OCI-M2 (cell line): ENCODE results near the gene NPIPB5.
"Not testable (repeated sequence)": the region's sequence is repeated elsewhere in the genome, so short reads cannot be mapped to it uniquely, and the experiment has no call there.

Experiments
- DNase-seq: peaks from one replicate; lab custom pipeline; 2025; ENCODE audit not compliant: unreplicated experiment; lab: John Stamatoyannopoulos, UW

NPIPB5 gene

DNA sequence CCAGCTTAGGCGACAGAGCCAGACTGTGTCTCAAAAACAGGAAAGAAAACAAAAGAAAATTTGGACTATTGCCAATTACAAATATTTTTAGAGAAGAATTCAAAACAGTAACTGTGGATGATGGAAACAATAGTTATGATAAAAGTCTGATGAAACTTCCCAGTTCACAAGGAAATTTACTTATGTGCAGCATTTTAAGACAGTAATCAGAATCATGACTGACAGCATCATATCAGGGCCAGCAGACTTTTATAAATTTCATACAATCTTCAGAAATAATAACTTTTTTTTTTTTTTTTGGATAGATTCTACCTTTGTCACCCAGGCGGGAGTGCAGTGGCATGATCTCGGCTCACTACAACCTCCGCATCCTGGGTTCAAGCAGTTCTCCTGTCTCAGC, at the start of gene NPIPB5:
TSS of gene NPIPB5 (plus strand) at position 301 of the 400 bp plus-strand sequence. CDS start 2,911 bp downstream, outside the sequence.
- DNase-seq: not testable (repeated sequence)

DNA sequence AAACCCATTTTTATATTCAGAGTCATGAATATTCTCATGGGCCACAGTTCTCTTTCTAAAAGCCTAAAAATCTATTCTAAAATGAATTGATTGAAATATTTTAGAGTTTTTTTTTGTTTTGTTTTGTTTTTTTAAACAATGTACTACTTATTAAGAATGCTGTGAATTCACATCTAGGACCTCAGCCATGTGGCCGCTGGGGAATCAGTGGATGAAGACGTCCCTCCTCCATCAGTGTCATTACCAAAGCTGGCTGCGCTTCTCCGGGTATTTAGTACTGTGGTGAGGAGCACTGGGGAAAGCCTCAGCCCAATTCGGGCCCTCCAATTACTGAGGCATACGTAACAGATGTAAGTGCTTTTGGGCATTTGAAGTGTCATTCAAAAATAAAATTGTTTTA, 41.8 kb upstream of the NPIPB5 start:
- DNase-seq: not testable (repeated sequence)

DNA sequence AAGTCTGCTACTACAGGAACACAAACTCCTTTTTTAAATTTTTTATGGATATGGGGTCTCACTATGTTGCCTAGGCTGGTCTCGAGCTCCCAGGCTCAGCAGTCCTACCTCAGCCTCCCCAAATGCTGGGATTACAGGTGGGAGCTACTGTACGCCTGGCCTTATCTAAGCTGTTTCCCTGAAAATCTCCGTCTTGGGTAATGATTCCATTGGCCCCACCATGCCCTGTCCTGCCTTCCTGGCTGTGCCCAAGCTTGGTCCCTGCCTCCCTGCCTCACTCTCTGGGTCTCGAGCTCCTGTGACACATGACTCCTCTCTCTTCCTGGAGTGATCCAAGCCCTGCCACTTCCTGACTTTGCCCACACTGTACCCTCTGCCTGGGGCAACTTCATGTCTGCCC, 27.3 kb downstream of the NPIPB5 start:
- DNase-seq: not testable (repeated sequence)

DNA sequence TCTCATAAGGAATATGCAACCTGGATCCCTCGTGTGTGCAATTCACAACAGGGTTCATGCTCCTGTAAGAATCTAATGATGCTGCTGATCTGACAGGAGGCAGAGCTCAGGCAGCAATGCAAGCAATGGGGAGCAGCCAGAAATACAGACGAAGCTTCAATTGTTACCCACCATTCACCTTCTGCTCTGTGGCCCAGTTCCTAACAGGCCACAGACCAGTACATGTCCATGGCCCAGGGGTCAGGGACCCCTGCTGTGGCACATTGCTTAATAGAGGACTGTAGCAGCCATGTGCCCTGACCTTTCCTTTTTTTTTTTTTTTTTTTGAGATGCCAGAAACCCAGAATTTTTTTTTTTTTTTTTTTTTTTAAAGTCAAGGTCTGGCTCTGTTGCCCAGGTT, 34.1 kb downstream of the NPIPB5 start:
- DNase-seq: not testable (repeated sequence)

DNA sequence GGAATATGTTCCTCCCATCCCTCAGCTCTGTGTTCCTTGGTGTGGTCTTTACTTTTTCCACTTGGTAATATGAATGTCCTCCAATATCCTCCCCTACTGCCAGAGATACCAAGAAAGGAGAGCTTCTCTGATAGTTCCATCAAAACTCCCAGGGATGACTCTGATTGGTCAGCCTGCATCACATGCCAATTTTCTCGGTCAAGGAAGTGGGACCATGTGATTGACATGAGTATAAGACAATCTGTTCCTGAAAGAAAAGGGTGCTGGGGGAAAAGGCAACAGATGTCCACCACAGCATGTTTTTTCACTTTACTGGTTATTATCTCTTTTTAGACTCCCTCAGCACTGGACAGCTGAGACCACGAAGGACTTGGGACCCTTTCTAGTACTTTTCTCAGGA, 35.9 kb downstream of the NPIPB5 start:
- DNase-seq: not testable (repeated sequence)

DNA sequence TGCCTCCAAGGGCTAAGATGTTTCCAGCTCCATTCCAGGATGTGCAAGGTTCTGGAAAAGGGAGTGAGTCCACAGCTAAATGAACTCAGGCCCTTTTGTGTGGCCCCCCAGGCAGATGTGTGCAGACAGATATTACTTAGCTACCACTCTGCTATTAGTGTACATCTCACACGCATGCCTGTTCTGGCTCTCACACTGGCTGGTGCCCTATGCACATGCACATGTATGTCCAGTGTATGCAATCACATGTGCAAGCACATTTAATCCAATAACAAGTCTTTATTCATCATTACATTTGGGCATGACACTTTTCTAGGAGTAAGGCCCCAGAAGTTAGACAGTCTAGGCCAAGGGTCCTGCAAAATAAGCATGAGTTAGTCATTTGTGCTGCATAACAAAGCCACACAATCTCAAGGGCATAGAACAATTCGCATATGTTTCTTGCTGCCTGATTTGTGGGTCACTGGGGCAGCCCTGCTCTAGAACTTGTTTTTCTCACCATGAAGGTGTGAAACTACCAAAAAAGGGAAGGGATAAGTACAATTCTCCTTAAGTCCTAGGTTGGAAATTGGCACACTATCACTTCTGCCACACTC, 36.6 kb downstream of the NPIPB5 start:
- not testable (repeated sequence) for DNase-seq

DNA sequence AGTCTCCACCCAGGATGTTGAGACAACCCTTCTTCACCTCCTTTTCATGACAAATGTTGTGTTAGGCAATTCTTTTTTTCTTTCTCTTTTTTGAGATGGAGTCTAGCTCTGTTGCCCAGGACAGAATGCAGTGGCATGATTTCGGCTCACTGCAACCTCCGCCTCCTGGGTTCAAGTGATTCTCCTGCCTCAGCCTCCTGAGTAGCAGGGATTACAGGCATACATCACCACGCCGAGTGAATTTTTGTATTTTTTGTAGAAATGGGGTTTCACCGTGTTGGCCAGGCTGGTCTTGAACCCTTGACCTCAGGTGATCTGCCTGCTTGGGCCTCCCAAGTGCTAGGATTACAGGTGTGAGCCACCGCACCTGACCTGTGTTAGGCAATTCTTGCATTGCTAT, 39.2 kb downstream of the NPIPB5 start:
- DNase-seq: not testable (repeated sequence)

DNA sequence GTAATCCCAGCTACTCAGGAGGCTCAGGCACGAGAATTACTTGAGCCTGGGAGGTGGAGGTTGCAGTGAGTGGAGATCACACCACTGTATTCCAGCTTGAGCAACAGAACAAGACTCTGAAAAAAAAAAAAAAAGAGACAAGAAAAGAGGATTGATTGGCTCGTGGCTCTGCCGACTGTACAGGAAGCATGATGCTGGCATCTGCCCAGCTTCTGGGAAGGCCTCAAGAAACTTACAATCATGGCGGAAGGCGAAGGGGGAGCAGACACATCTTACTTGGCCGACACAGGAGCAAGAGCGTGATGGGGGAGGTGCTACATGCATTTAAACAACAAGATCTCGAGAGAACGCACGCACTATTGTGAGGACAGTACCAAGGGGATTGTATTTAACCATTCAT, 40.5 kb downstream of the NPIPB5 start:
- not testable (repeated sequence) for DNase-seq

DNA sequence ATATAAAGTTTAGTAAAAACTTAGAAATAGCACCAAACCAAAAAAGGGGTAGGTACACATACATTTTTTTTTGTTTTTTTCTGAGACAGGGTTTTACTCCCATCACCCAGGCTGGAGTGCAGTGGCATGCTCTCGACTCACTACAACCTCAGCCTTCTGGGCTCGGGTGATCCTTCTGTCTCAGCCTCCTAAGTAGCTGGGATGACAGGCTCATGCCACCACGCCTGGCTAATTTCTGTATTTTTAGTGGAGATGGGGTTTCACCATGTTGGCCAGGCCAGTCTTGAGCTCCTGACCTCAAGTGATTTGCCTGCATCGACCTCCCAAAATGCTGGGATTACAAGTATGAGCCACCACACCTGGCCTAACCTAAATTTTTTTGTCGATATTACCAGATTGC, 41.0 kb downstream of the NPIPB5 start:
- DNase-seq: not testable (repeated sequence)

DNA sequence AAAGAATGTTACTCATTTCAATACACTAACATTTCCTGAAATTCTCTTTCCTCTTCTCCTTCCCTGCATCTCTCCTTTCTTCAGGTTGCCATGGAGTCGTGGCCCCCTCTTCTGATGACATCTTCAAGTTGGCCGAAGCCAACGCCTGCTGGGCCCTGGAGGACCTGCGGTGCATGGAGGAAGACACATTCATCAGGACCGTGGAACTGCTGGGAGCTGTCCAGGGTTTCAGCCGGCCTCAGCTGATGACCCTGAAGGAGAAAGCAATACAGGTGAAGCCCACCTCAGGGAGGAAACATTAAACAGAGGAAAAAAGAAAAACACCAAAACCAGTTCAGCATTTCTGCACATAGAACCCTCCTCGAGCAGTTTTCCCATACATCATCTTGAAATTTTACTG, 46.1 kb downstream of the NPIPB5 start:
- DNase-seq: not testable (repeated sequence)
